HepG2 (cell line): Measurements from ENCODE around the gene TMCC1. TPM values are rescaled to one million over a fixed set of nuclear protein-coding genes. Genes with fewer than 3 reads are reported as not detected.

Experiments used
- ARID2 ChIP-seq: sonication (generic); formaldehyde crosslinking; IDR thresholded peaks from 2 replicates; pipeline ENCODE4 v1.8.1; 2022; ENCODE audit warnings: mild to moderate bottlenecking, missing genetic modification reagents, borderline replicate concordance
- KLF13 ChIP-seq: sonication (generic); formaldehyde crosslinking; IDR thresholded peaks from 2 replicates; pipeline ENCODE4 v1.4.0; 2020; ENCODE audit warnings: mild to moderate bottlenecking, missing genetic modification reagents
- MIXL1 ChIP-seq: IDR thresholded peaks from 2 replicates; pipeline ENCODE4 v1.6.1; 2016
- NKX3-1 ChIP-seq: sonication (generic); formaldehyde crosslinking; IDR thresholded peaks from 2 replicates; pipeline ENCODE4 v1.5.0; 2020; ENCODE audit warnings: missing genetic modification reagents
- NR1H2 ChIP-seq: sonication (generic); formaldehyde crosslinking; IDR thresholded peaks from 2 replicates; pipeline ENCODE4 v1.8.1; 2022; ENCODE audit warnings: low read depth, missing genetic modification reagents, borderline replicate concordance
- PAF1 ChIP-seq: IDR thresholded peaks from 2 replicates; pipeline ENCODE4 v1.6.1; 2016; ENCODE audit warnings: missing genetic modification reagents, missing compliant biosample characterization
- SP5 ChIP-seq: IDR thresholded peaks from 2 replicates; pipeline ENCODE4 v1.6.1; 2016; ENCODE audit warnings: low read depth, borderline replicate concordance
- ZMYM2 ChIP-seq: sonication (generic); formaldehyde crosslinking; IDR thresholded peaks from 2 replicates; pipeline ENCODE4 v1.8.0; 2022; ENCODE audit warnings: mild to moderate bottlenecking, missing genetic modification reagents
- ZNF232 ChIP-seq: sonication (generic); formaldehyde crosslinking; IDR thresholded peaks from 2 replicates; pipeline ENCODE4 v1.4.0; 2020; ENCODE audit warnings: missing genetic modification reagents, borderline replicate concordance
- ZNF616 ChIP-seq: sonication (generic); formaldehyde crosslinking; IDR thresholded peaks from 2 replicates; pipeline ENCODE4 v1.5.0; 2020; ENCODE audit warnings: low read depth, mild to moderate bottlenecking, missing genetic modification reagents
- polyA plus RNA-seq, 8 experiments: library from polyadenylated mRNA; depleted of rRNA in 3 of 8; stranded (reverse) in 7 of 8; unstranded in 1 of 8; fragments of >200 nt; fragmentation: Illumina TruSeq in 4 of 8; extraction: Trizol in 4 of 8; gene quantifications; 2 replicates each; pipeline versions ENCODE4 v1.2.1 to v1.2.3, GENCODE V29; 2011 to 2016; ENCODE audit warnings: low read depth in 4 of 8, missing spikeins in 1 of 8, mixed read lengths in 1 of 8; ENCODE audit not compliant: insufficient read depth in 1 of 8
- total RNA-seq, 5 experiments: library from RNA; depleted of rRNA; stranded (reverse); fragments of >200 nt; fragmentation: Illumina TruSeq; extraction: Trizol; gene quantifications; 2 replicates each; pipeline ENCODE4 v1.2.3, GENCODE V29; 2016; ENCODE audit warnings: low read depth in 1 of 5
- TF ChIP-seq, protein P1 (sequence below): sonication (generic); formaldehyde crosslinking; IDR thresholded peaks from 2 replicates; pipeline ENCODE4 v1.5.1; 2020; ENCODE audit warnings: missing genetic modification reagents, mild to moderate bottlenecking, borderline replicate concordance
- TF ChIP-seq, protein P2 (sequence below): sonication (generic); formaldehyde crosslinking; IDR thresholded peaks from 2 replicates; pipeline ENCODE4 v1.5.0; 2020; ENCODE audit warnings: missing genetic modification reagents
- TF ChIP-seq, protein P3 (sequence below): sonication (generic); formaldehyde crosslinking; IDR thresholded peaks from 2 replicates; pipeline ENCODE4 v1.8.0; 2022; ENCODE audit warnings: missing genetic modification reagents, mild to moderate bottlenecking, borderline replicate concordance
- TF ChIP-seq, protein P4 (sequence below): sonication (generic); formaldehyde crosslinking; IDR thresholded peaks from one replicate; pipeline ENCODE4 v1.5.1; 2020; ENCODE audit warnings: mild to moderate bottlenecking, missing genetic modification reagents; ENCODE audit errors: not compliant biosample characterization

TMCC1 gene
- total and polyA plus RNA-seq, 2 of the 13 experiments (the other 11 are each of a cell fraction or from before 2014, with no cell fraction given), result 12.1 to 264 TPM

DNA sequence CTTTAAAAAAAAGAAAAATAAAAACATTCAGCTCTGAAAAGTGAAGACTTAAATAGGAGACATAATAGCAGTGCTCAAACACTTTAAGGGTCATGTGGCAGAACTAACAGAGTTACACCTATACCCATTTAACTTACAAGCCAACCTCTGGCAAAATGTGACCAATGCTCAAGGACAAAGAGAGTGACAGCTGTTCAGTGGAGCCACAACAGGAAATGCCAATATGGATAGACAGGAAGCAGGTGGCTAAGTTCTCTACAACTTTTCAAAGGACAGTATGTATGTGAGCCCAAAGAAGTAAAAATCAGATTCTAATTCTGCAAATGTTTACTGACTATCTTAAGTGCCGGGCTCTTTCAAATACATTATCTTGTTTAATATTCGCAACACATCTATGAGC is 3.4 kb downstream of the TMCC1 start (continued):
- TF ChIP-seq, protein P1, sequence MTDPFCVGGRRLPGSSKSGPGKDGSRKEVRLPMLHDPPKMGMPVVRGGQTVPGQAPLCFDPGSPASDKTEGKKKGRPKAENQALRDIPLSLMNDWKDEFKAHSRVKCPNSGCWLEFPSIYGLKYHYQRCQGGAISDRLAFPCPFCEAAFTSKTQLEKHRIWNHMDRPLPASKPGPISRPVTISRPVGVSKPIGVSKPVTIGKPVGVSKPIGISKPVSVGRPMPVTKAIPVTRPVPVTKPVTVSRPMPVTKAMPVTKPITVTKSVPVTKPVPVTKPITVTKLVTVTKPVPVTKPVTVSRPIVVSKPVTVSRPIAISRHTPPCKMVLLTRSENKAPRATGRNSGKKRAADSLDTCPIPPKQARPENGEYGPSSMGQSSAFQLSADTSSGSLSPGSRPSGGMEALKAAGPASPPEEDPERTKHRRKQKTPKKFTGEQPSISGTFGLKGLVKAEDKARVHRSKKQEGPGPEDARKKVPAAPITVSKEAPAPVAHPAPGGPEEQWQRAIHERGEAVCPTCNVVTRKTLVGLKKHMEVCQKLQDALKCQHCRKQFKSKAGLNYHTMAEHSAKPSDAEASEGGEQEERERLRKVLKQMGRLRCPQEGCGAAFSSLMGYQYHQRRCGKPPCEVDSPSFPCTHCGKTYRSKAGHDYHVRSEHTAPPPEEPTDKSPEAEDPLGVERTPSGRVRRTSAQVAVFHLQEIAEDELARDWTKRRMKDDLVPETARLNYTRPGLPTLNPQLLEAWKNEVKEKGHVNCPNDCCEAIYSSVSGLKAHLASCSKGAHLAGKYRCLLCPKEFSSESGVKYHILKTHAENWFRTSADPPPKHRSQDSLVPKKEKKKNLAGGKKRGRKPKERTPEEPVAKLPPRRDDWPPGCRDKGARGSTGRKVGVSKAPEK, result no peak
- TF ChIP-seq ZMYM2 (no peak), KLF13 (CRISPR knock-in tag) (no peak), ZNF232 (CRISPR knock-in tag) (no peak), MIXL1 (peak; percentile 78), NKX3-1 (CRISPR knock-in tag) (no peak), PAF1 (no peak), ZNF616 (CRISPR knock-in tag) (no peak), ARID2 (CRISPR knock-in tag) (no peak), SP5 (CRISPR knock-in tag) (no peak), NR1H2 (CRISPR knock-in tag) (no peak)
- TF ChIP-seq, protein P2, sequence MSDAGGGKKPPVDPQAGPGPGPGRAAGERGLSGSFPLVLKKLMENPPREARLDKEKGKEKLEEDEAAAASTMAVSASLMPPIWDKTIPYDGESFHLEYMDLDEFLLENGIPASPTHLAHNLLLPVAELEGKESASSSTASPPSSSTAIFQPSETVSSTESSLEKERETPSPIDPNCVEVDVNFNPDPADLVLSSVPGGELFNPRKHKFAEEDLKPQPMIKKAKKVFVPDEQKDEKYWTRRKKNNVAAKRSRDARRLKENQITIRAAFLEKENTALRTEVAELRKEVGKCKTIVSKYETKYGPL (CRISPR knock-in tag), result no peak
- TF ChIP-seq, protein P3, sequence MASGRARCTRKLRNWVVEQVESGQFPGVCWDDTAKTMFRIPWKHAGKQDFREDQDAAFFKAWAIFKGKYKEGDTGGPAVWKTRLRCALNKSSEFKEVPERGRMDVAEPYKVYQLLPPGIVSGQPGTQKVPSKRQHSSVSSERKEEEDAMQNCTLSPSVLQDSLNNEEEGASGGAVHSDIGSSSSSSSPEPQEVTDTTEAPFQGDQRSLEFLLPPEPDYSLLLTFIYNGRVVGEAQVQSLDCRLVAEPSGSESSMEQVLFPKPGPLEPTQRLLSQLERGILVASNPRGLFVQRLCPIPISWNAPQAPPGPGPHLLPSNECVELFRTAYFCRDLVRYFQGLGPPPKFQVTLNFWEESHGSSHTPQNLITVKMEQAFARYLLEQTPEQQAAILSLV (CRISPR knock-in tag), result no peak
- TF ChIP-seq, protein P4, sequence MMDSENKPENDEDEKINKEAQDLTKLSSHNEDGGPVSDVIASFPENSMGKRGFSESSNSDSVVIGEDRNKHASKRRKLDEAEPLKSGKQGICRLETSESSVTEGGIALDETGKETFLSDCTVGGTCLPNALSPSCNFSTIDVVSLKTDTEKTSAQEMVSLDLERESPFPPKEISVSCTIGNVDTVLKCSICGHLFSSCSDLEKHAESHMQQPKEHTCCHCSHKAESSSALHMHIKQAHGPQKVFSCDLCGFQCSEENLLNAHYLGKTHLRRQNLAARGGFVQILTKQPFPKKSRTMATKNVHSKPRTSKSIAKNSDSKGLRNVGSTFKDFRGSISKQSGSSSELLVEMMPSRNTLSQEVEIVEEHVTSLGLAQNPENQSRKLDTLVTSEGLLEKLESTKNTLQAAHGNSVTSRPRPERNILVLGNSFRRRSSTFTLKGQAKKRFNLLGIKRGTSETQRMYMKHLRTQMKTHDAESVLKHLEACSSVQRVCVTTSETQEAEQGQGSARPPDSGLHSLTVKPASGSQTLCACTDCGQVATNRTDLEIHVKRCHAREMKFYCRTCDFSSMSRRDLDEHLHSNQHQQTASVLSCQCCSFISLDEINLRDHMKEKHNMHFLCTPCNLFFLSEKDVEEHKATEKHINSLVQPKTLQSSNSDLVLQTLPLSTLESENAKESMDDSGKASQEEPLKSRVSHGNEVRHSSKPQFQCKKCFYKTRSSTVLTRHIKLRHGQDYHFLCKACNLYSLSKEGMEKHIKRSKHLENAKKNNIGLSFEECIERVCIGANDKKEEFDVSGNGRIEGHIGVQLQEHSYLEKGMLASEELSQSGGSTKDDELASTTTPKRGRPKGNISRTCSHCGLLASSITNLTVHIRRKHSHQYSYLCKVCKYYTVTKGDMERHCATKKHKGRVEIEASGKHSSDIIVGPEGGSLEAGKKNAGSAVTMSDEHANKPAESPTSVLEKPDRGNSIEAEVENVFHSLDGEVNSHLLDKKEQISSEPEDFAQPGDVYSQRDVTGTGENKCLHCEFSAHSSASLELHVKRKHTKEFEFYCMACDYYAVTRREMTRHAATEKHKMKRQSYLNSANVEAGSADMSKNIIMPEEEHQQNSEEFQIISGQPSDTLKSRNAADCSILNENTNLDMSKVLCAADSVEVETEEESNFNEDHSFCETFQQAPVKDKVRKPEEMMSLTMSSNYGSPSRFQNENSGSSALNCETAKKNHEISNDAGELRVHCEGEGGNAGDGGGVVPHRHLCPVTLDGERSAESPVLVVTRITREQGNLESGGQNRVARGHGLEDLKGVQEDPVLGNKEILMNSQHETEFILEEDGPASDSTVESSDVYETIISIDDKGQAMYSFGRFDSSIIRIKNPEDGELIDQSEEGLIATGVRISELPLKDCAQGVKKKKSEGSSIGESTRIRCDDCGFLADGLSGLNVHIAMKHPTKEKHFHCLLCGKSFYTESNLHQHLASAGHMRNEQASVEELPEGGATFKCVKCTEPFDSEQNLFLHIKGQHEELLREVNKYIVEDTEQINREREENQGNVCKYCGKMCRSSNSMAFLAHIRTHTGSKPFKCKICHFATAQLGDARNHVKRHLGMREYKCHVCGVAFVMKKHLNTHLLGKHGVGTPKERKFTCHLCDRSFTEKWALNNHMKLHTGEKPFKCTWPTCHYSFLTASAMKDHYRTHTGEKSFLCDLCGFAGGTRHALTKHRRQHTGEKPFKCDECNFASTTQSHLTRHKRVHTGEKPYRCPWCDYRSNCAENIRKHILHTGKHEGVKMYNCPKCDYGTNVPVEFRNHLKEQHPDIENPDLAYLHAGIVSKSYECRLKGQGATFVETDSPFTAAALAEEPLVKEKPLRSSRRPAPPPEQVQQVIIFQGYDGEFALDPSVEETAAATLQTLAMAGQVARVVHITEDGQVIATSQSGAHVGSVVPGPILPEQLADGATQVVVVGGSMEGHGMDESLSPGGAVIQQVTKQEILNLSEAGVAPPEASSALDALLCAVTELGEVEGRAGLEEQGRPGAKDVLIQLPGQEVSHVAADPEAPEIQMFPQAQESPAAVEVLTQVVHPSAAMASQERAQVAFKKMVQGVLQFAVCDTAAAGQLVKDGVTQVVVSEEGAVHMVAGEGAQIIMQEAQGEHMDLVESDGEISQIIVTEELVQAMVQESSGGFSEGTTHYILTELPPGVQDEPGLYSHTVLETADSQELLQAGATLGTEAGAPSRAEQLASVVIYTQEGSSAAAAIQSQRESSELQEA, result no peak
